ENCODE results near the gene MAP3K15. TPM values are rescaled to one million over a fixed set of nuclear protein-coding genes. Genes with fewer than 3 reads are reported as not detected.
"Not testable (repeated sequence)": the region's sequence is repeated elsewhere in the genome, so short reads cannot be mapped to it uniquely, and the experiment has no call there.

The MAP3K15 gene
- total and polyA plus RNA-seq, 2 experiments from 2014 or later = 0.33 to 0.48 TPM

GRCh38 chrX:19443869-19444526 lies 71.3 kb downstream of the MAP3K15 start:
- DNase-seq (ENCODE audit: low spot score) = no peak
- WGBS (ENCODE audit: low lambda C conversion rate, missing lambda C conversion rate) = 79% methylated on average over 10 of the region's 10 CpGs

GRCh38 chrX:19440713-19441112 lies 74.6 kb downstream of the MAP3K15 start:
- DNase-seq (ENCODE audit: low spot score) = no peak
- WGBS (ENCODE audit: low lambda C conversion rate, missing lambda C conversion rate) = 43% methylated on average over 3 of the region's 3 CpGs
- Histone ChIP-seq H3K79me2 (no peaks in the 10 kb centered on the region), H4K20me1 (ENCODE audit: insufficient read depth, poor library complexity, severe bottlenecking) (no peaks in the 10 kb centered on the region), H3K4me1 (ENCODE audit: insufficient read depth) (no peaks in the 10 kb centered on the region), H3K9me2 (replicated peaks; ENCODE audit: insufficient read depth) (no peaks in the 10 kb centered on the region), H2AFZ (no peak overlapping the region), H3K4me2 (no peak overlapping the region), H3K27ac (no peak overlapping the region), H3K36me3 (replicated peaks; ENCODE audit: insufficient read depth, low read depth) (no peaks in the 10 kb centered on the region), H3K4me3 (no peak overlapping the region), H3K9me3 (ENCODE audit: low read depth) (no peaks in the 10 kb centered on the region), H3K27me3 (no peaks in the 10 kb centered on the region)
- TF ChIP-seq CTCF (IDR thresholded peaks at IDR 0.05; ENCODE audit: poor library complexity) (no peak), EZH2phosphoT487 (IDR thresholded peaks at IDR 0.05; ENCODE audit: low read depth, severe bottlenecking, unreplicated experiment) (no peak), EZH2 (IDR thresholded peaks at IDR 0.05; ENCODE audit: borderline replicate concordance) (no peak)

More at GRCh38 chrX:19443869-19444526, 71.3 kb downstream of the MAP3K15 start:
- H4K20me1 ChIP-seq (ENCODE audit: insufficient read depth, poor library complexity, severe bottlenecking) = no peaks in the 10 kb centered on the region
- no peaks in the 10 kb centered on the region for H3K4me1 ChIP-seq (ENCODE audit: insufficient read depth)
- no peaks in the 10 kb centered on the region for H3K27me3 ChIP-seq
- TF ChIP-seq CTCF (IDR thresholded peaks at IDR 0.05; ENCODE audit: poor library complexity) (no peak), EZH2phosphoT487 (IDR thresholded peaks at IDR 0.05; ENCODE audit: low read depth, severe bottlenecking, unreplicated experiment) (no peak), EZH2 (IDR thresholded peaks at IDR 0.05; ENCODE audit: borderline replicate concordance) (no peak)
- H3K4me2 ChIP-seq = no peak overlapping the region
- no peak overlapping the region for H3K27ac ChIP-seq
- H3K36me3 ChIP-seq (replicated peaks; ENCODE audit: insufficient read depth, low read depth) = no peaks in the 10 kb centered on the region
- H3K9me3 ChIP-seq (ENCODE audit: low read depth) = no peaks in the 10 kb centered on the region
- no peak overlapping the region for H3K4me3 ChIP-seq
- no peaks in the 10 kb centered on the region for H3K79me2 ChIP-seq
- H3K9me2 ChIP-seq (replicated peaks; ENCODE audit: insufficient read depth) = no peaks in the 10 kb centered on the region
- H2AFZ ChIP-seq = no peak overlapping the region

GRCh38 chrX:19422661-19423060 lies 92.6 kb downstream of the MAP3K15 start:
- H2AFZ ChIP-seq; H3K36me3 ChIP-seq (replicated peaks; ENCODE audit: insufficient read depth, low read depth); H3K27ac ChIP-seq; H3K4me1 ChIP-seq (ENCODE audit: insufficient read depth); H3K79me2 ChIP-seq; H3K9me2 ChIP-seq (replicated peaks; ENCODE audit: insufficient read depth); H4K20me1 ChIP-seq (ENCODE audit: insufficient read depth, poor library complexity, severe bottlenecking); H3K4me2 ChIP-seq; H3K9me3 ChIP-seq (ENCODE audit: low read depth); H3K4me3 ChIP-seq; H3K27me3 ChIP-seq; DNase-seq (ENCODE audit: low spot score): not testable (repeated sequence)
- WGBS (ENCODE audit: low lambda C conversion rate, missing lambda C conversion rate) = 81% methylated on average over 4 of the region's 4 CpGs

- Histone ChIP-seq H3K4me2 (no peak overlapping the region), H3K36me3 (replicated peaks; ENCODE audit: insufficient read depth, low read depth) (no peaks in the 10 kb centered on the region), H3K79me2 (no peaks in the 10 kb centered on the region), H3K9me2 (replicated peaks; ENCODE audit: insufficient read depth) (no peaks in the 10 kb centered on the region), H3K27me3 (no peaks in the 10 kb centered on the region), H3K4me1 (ENCODE audit: insufficient read depth) (no peaks in the 10 kb centered on the region), H3K4me3 (no peak overlapping the region), H3K9me3 (ENCODE audit: low read depth) (no peaks in the 10 kb centered on the region), H2AFZ (no peak overlapping the region), H4K20me1 (ENCODE audit: insufficient read depth, poor library complexity, severe bottlenecking) (no peaks in the 10 kb centered on the region), H3K27ac (no peak overlapping the region)
- TF ChIP-seq EZH2 (IDR thresholded peaks at IDR 0.05; ENCODE audit: borderline replicate concordance) = no peak
- no peak for TF ChIP-seq CTCF (IDR thresholded peaks at IDR 0.05; ENCODE audit: poor library complexity)
- TF ChIP-seq EZH2phosphoT487 (IDR thresholded peaks at IDR 0.05; ENCODE audit: low read depth, severe bottlenecking, unreplicated experiment) = no peak
- 78% methylated on average over 2 of the region's 2 CpGs for WGBS (ENCODE audit: low lambda C conversion rate, missing lambda C conversion rate)
- DNase-seq (ENCODE audit: low spot score) = no peak
These were observed 105.0 kb downstream of the MAP3K15 start for GRCh38 chrX:19410259-19410658.
